NCI-H2196 treated with DMSO at 0.1 percent for 48 hours (cell line): ENCODE results near the gene KMT2C.
"Not testable (repeated sequence)": the region's sequence is repeated elsewhere in the genome, so short reads cannot be mapped to it uniquely, and the experiment has no call there.

ENCODE experiments used
- DNase-seq: peaks from one replicate; lab custom pipeline; 2025; ENCODE audit not compliant: unreplicated experiment; lab: John Stamatoyannopoulos, UW

KMT2C gene

GRCh38 chr7:152363798-152364197 lies 72.0 kb downstream of the KMT2C start:
- no peak for DNase-seq

DNA sequence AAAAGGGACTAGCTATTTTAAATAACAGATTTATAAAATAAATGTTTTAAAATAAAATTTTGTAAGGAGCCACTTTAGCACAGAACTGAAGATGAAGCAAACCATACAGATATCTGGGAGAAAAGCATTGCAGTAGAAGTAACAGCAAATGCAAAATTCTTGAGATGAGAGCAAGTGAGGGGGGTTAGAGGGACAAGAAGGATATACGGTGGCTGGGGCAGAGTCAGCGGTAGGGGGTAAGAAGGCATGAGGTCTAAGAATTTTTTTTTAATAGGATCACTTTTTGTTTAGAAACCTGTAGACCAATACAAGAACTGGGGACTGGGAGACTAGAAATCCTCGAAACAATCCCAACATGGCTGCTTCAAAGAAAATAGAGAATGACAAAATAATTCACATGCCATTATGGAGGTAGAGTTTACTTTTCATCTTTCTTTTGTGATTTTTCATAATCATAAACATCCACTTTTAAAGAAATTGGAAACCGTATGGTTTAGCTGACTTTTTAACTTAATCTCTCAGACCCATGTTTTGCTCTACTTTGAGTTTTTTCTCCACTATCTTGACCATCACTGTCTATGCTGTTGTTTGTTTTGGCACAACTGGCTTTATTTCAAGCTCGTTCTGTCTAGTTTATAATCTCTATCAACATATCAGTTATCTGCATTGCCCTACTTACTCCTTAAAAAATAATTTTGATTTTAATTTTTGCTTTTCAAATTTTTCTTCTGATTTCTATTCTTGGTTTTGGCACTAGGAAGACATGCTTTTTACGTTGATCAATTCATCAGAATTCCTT lies 73.5 kb downstream of the KMT2C start:
- no peak for DNase-seq

- DNase-seq: no peak
These were observed 80.2 kb downstream of the KMT2C start for GRCh38 chr7:152355474-152356057.

DNA sequence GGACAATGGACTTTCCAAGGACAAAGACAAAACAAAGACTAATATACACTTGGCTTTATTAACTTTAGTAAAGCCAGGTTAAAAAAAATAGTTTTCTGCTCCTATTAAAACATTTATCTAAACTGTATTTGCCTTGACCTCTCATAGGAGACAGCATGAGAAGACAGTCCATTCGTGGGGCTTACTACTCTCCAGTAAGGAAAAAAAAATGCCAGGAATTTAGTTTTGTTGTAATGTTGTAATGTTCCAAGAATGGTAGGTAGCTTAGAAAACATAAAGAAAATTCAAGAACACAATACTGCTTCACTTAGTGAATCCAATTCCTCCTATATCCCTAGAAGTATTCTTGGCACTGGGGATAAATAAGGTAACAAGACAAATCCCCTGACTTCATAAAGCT lies 81.7 kb downstream of the KMT2C start:
- DNase-seq: no peak

GRCh38 chr7:152353281-152353680 lies 82.5 kb downstream of the KMT2C start:
- DNase-seq: not testable (repeated sequence)

DNA sequence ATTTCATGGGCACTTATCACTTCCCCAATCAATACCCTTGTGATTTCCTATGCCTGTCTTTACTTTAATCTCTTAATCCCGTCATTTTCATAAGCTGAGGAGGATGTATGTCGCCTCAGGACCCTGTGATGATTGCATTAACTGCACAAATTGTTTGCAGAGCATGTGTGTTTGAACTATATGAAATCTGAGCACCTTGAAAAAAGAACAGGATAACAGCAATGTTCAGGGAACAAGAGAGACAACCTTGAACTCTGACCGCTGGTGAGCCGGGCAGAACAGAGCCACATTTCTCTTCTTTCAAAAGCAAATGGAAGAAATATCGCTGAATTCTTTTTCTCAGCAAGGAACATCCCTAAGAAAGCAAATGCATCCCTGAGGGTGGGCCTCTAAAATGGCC lies 84.1 kb downstream of the KMT2C start:
- DNase-seq: not testable (repeated sequence)

DNA sequence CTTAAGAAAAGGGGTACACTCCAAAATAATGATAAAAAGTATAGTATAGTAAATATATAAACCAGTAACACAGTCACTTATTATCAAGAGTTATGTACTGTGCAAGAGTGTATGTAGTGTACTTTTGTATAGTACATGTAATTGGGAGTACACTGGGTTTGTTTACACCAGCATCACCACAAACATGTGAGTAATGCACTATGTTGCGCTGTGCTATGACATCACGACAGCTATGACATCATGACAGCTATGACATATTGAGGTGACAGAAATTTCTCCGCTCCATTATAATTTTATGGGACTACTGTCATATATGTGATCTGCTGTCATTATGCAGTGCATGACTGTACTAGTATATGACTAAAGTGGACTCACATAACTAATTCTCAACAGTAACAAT lies 84.6 kb downstream of the KMT2C start:
- DNase-seq: no peak

- no peak for DNase-seq
These were observed 87.9 kb downstream of the KMT2C start for GRCh38 chr7:152347888-152348287.

- DNase-seq: no peak
These were observed 91.5 kb downstream of the KMT2C start for GRCh38 chr7:152344253-152344652.

DNA sequence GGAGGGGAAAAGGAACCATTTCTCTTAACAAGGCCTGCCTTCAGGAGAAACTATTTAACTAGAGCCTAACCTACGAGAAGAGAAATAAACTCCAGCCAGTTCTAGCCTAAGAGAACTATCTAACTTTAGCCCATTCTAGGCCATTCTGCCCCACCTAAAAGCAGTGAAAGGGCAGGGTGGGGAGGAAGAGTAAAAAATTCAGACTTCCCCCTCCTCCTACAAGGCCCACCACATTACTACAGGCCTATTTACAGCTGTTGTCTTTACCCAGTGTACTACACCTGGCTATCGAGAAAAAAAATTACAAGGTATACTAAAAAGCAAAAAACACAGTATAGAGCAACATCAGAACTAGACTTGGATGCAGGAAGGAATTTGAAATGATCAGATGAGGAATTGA lies 93.0 kb downstream of the KMT2C start:
- DNase-seq: no peak

DNA sequence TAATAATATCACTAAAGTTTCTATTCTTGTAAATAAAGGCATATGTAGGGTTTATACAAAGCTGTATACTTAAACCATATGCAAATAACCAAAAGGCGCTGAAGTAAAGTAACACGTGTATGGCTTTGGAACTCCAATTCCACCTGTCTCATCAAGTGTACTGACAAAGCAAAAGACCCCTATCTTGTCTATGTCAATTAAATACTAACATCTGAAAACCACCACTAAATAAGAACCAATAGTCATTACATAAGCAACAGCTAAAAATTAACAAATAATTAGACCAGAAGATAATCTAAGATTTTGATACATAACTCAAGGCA lies 93.9 kb downstream of the KMT2C start:
- no peak for DNase-seq

GRCh38 chr7:152341039-152341913 lies 94.5 kb downstream of the KMT2C start:
- no peak for DNase-seq

- DNase-seq: no peak
These were observed 95.6 kb downstream of the KMT2C start for GRCh38 chr7:152340161-152340560.

DNA sequence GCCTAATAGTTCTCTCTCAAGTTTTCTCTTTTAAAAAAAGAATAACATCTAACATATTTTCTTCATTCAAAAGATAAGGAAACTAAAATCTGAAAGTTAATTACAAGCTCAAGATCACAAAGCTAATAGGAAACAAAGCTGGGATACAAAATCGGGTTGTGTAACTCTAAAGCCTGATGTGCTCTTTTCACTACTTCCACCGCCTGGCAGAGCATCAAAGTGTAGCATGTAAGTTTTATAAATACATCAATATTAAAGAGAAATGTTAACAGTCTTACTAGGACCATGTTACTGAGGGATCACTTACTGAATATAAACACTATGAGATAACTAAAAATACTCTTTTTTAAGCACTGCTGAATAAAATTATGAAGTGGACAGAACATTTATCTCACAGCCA lies 97.2 kb downstream of the KMT2C start:
- DNase-seq: no peak

DNA sequence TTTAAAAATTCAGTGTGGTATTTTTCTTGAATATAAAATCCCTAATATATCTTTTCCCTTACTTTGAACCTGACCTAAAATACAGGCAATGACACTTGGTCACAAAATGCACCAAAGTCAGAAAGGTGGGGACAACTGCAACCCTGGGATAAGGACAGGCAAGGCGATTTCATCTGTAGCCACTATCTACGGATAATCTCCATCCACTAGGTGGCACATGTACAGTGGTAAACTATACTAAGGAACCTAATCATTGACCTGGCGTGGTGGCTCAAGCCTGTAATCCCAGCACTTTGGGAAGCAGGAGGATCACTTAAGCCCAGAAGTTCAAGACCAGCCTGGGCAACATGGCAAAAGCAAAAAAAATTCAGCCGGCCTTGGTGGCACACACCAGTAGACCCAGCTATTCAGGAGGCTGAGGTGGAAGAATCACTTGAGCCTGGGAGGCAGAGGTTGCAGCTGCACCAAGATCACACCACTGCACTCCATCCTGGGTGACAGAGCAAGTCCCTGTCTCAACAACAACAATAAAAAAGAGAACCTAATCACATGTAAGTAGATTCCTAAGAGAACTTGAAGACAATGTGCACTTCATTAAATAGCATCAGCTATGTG lies 98.9 kb downstream of the KMT2C start:
- no peak for DNase-seq

DNA sequence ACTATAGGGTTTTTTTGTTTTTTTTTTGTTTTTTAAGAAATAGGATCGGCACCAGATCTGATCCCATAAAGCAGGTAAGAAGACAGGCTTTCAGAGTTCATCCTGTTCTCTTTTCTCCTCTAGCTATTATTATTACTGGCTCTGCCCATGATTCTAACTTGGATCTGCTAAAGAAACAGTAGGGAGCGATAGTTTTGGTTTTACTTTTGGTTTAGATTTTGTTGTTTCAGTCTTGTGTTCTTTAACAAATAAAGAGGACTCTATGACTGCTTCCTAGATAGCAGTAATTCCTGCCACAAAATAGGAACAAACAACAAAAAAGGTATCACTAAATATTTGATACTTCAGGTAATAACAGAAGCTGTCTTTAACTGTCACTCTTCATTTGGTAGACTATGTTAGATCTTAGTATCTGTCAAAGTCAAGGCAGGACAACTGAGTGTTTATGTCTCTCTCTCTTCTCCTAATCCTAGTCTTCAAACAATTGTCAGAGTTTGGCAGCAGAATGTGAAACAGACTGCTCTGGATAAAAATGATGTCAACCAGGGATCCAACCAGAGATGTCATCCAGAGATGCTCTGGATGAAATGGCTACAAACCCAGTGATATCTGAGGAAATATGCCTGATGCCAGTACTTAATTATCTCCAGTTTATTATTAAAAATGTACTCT lies 99.8 kb downstream of the KMT2C start:
- no peak for DNase-seq

GRCh38 chr7:152333134-152333533 lies 102.7 kb downstream of the KMT2C start:
- no peak for DNase-seq

- DNase-seq: no peak
These were observed 105.0 kb downstream of the KMT2C start for GRCh38 chr7:152330827-152331226.

DNA sequence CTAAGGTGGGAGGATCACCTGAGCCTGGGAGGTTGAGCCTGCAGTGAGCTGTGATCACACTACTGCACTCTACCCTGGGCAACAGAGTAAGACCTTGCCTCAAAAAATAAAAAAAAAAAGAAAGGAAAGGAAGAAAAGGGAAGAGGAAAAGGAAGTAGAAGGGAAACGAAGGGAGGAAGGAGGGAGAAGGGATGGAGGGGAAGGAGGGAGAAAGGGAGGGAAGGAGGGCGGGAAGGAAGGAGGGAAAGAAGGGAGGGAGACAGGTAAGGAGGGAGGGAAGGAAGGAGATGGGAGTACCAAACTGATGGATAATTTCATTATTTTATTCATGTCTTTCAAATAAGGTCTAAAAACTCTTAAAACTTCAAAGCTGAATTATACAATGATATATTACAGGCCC lies 106.3 kb downstream of the KMT2C start:
- DNase-seq: no peak

- DNase-seq: no peak
These were observed 107.6 kb downstream of the KMT2C start for GRCh38 chr7:152328234-152328633.

- no peak for DNase-seq
These were observed 120.0 kb downstream of the KMT2C start for GRCh38 chr7:152315845-152316244.
